PC-9 (cell line): ENCODE data around the gene RBM33. TPM values are rescaled to one million over a fixed set of nuclear protein-coding genes. Genes with fewer than 3 reads are reported as not detected.

ENCODE experiments used
- BruUV-seq: library from RNA; stranded (reverse); fragments of 400-500 nt; replicated peaks from 2 replicates; lab custom pipeline; 2021; lab: Mats Ljungman, UMichigan
- CTCF ChIA-PET: fragments of 300-600 bp; sonication (Branson Sonifier 250); formaldehyde crosslinking; loops from one replicate; lab custom pipeline; 2022; ENCODE audit warnings: antibody characterized with exemption; lab: Charles Lee
- POLR2A ChIA-PET: fragments of 300-600 bp; sonication (Branson Sonifier 250); formaldehyde crosslinking; loops from one replicate; lab custom pipeline; 2022; ENCODE audit warnings: antibody characterized with exemption; ENCODE audit not compliant: unreplicated experiment; lab: Charles Lee
- DNase-seq, 2 experiments: peaks; one replicate each; pipeline versions ENCODE4 v3.0.0 to v3.0.0-alpha.2; 2015 to 2022; ENCODE audit warnings: mixed read lengths in 1 of 2
- H2AFZ ChIP-seq: fragments of 200-600 bp; sonication (generic); 2 replicates; pipeline ENCODE4 v1.8.1; 2017; ENCODE audit warnings: antibody characterized with exemption
- H3F3A ChIP-seq: fragments of 200-600 bp; sonication (generic); 2 replicates; pipeline ENCODE4 v1.8.1; 2017; ENCODE audit warnings: antibody characterized with exemption, mild to moderate bottlenecking, low read depth; ENCODE audit not compliant: insufficient read depth
- H3K27ac ChIP-seq: fragments of 200-600 bp; sonication (generic); 2 replicates; pipeline ENCODE4 v1.6.1; 2016; ENCODE audit warnings: mixed run types
- H3K27me3 ChIP-seq: fragments of 200-600 bp; sonication (generic); 2 replicates; pipeline ENCODE4 v1.6.1; 2016; ENCODE audit warnings: low read depth, mixed run types; ENCODE audit not compliant: insufficient read depth
- H3K36me3 ChIP-seq: fragments of 200-600 bp; sonication (generic); 2 replicates; pipeline ENCODE4 v1.6.1; 2016; ENCODE audit warnings: low read depth, mixed run types
- H3K4me1 ChIP-seq: fragments of 200-600 bp; sonication (generic); replicated peaks from 2 replicates; pipeline ENCODE4 v1.6.1; 2016; ENCODE audit warnings: mixed run types; ENCODE audit not compliant: insufficient read depth
- H3K4me2 ChIP-seq: fragments of 200-600 bp; sonication (generic); 2 replicates; pipeline ENCODE4 v1.6.1; 2017; ENCODE audit warnings: mixed run types
- H3K4me3 ChIP-seq: fragments of 200-600 bp; sonication (generic); 2 replicates; pipeline ENCODE4 v1.6.1; 2016; ENCODE audit warnings: mixed run types
- H3K79me2 ChIP-seq: fragments of 200-600 bp; sonication (generic); 2 replicates; pipeline ENCODE4 v1.6.1; 2017; ENCODE audit warnings: low read depth, mixed run types
- H3K9me2 ChIP-seq: fragments of 200-600 bp; sonication (generic); 2 replicates; pipeline ENCODE4 v1.8.1; 2017; ENCODE audit warnings: mild to moderate bottlenecking; ENCODE audit not compliant: insufficient read depth
- H3K9me3 ChIP-seq: fragments of 200-600 bp; sonication (generic); 2 replicates; pipeline ENCODE4 v1.8.1; 2016; ENCODE audit warnings: low read depth; ENCODE audit not compliant: insufficient read depth
- H4K20me1 ChIP-seq: fragments of 200-600 bp; sonication (generic); 2 replicates; pipeline ENCODE4 v1.8.1; 2017; ENCODE audit not compliant: insufficient read depth
- CTCF ChIP-seq: fragments of 200-600 bp; sonication (generic); conservative IDR thresholded peaks from 2 replicates; pipeline ENCODE4 v1.6.1; 2017; ENCODE audit warnings: mixed run types, antibody characterized with exemption, mild to moderate bottlenecking, moderate library complexity
- EZH2 ChIP-seq: fragments of 200-600 bp; sonication (generic); IDR thresholded peaks from 2 replicates; pipeline ENCODE4 v1.8.0; 2017; ENCODE audit warnings: antibody characterized with exemption, low read depth
- intact Hi-C: fragments of 100-400 bp; cut with micrococcal nuclease; formaldehyde crosslinking; loops from one replicate; pipeline ENCODE4 v1.10.0; 2022; ENCODE audit not compliant: unreplicated experiment
- total RNA-seq: library from RNA; stranded (reverse); gene quantifications from 2 replicates; pipeline ENCODE4 v1.2.3, GENCODE V29; 2021

RBM33 gene
- total RNA-seq, 1 experiment from 2014 or later = 85.7 TPM

- DNase-seq = no peak
- H3K9me2 ChIP-seq = no peaks in the 10 kb centered on the region
- CTCF ChIA-PET = interaction anchor here (0.9 kb wide), 1 partner anchor 13 kb away, joined by 6 read pairs; no protein-coding TSS in a partner anchor
- 0 out of 2 replicates have a peak, but pooled peaks cover 14% of the 10 kb centered on the region for H3K79me2 ChIP-seq
- BruUV-seq = no TSS peak
- H3F3A ChIP-seq = peaks cover 4% of the 10 kb centered on the region; the same call in 1 of the 2 replicates
- POLR2A ChIA-PET = no interaction called here
- intact Hi-C loops = loop anchor here (5.0 kb wide), 1 partner anchor 1510 kb away; no protein-coding TSS in a partner anchor
- H3K4me3 ChIP-seq = no peak overlapping the region
- TF ChIP-seq EZH2 (no peak), CTCF (no peak)
- H2AFZ ChIP-seq = no peak overlapping the region
- H3K4me2 ChIP-seq = no peak overlapping the region
- peaks cover 24% of the 10 kb centered on the region for H3K36me3 ChIP-seq
- no peaks in the 10 kb centered on the region for H3K9me3 ChIP-seq
- H3K27ac ChIP-seq = no peak overlapping the region
- H3K27me3 ChIP-seq = no peaks in the 10 kb centered on the region
- peaks cover 69% of the 10 kb centered on the region for H4K20me1 ChIP-seq
- no peaks in the 10 kb centered on the region for H3K4me1 ChIP-seq
These were observed 72.7 kb downstream of the RBM33 start for GRCh38 chr7:155717010-155717744.

GRCh38 chr7:155721056-155721455 lies 76.6 kb downstream of the RBM33 start:
- Histone ChIP-seq H3F3A (peaks cover 4% of the 10 kb centered on the region; the same call in 1 of the 2 replicates), H3K4me1 (no peaks in the 10 kb centered on the region), H3K9me3 (no peaks in the 10 kb centered on the region), H3K79me2 (peaks cover 8% of the 10 kb centered on the region; the same call in 1 of the 2 replicates), H3K27me3 (no peaks in the 10 kb centered on the region), H4K20me1 (peaks cover 67% of the 10 kb centered on the region), H3K9me2 (no peaks in the 10 kb centered on the region), H3K36me3 (peaks cover 20% of the 10 kb centered on the region; the same call in 1 of the 2 replicates), H2AFZ (no peak overlapping the region), H3K4me3 (no peak overlapping the region), H3K27ac (no peak overlapping the region), H3K4me2 (no peak overlapping the region)
- no TSS peak for BruUV-seq
- ChIA-PET CTCF (no interaction called here), POLR2A (no interaction called here)
- intact Hi-C loops = no loop called here
- TF ChIP-seq EZH2 = no peak
- TF ChIP-seq CTCF = no peak
- DNase-seq = no peak

GRCh38 chr7:155722118-155722517 lies 77.7 kb downstream of the RBM33 start:
- DNase-seq = no peak
- Histone ChIP-seq H4K20me1 (peaks cover 73% of the 10 kb centered on the region), H3K4me2 (no peak overlapping the region), H3K27ac (no peak overlapping the region), H3F3A (peaks cover 4% of the 10 kb centered on the region), H3K9me3 (no peaks in the 10 kb centered on the region), H2AFZ (no peak overlapping the region), H3K79me2 (peaks cover 6% of the 10 kb centered on the region; the same call in 1 of the 2 replicates), H3K36me3 (peaks cover 15% of the 10 kb centered on the region; the same call in 1 of the 2 replicates), H3K9me2 (no peaks in the 10 kb centered on the region), H3K4me1 (no peaks in the 10 kb centered on the region), H3K4me3 (no peak overlapping the region), H3K27me3 (no peaks in the 10 kb centered on the region)
- intact Hi-C loops = no loop called here
- ChIA-PET CTCF (no interaction called here), POLR2A (no interaction called here)
- BruUV-seq = no TSS peak
- no peak for TF ChIP-seq CTCF
- TF ChIP-seq EZH2 = no peak
